Endothelial cell of umbilical vein (primary cell): ENCODE measurements around the gene COL5A1. TPM values are rescaled to one million over a fixed set of nuclear protein-coding genes. Genes with fewer than 3 reads are reported as not detected.

Source experiments
- BruUV-seq: library from RNA; stranded (reverse); fragments of 400-500 nt; replicated peaks from 2 replicates; lab custom pipeline; 2021; lab: Mats Ljungman, UMichigan
- CTCF ChIA-PET: fragments of 300-600, 350-600 bp; sonication (Branson Sonifier 250); formaldehyde crosslinking; loops from one replicate; lab custom pipeline; 2021; ENCODE audit warnings: antibody characterized with exemption, inconsistent platforms; lab: Charles Lee
- POLR2A ChIA-PET: fragments of 300-600, 350-600 bp; sonication (Branson Sonifier 250); formaldehyde crosslinking; loops from one replicate; lab custom pipeline; 2021; ENCODE audit warnings: antibody characterized with exemption, inconsistent platforms; lab: Charles Lee
- DNase-seq: peaks from one replicate; pipeline ENCODE4 v3.0.0-alpha.2; 2011; ENCODE audit warnings: low read depth, low spot score
- FAIRE-seq: peaks from 2 replicates; lab custom pipeline; 2011; peaks lifted over from hg19 to GRCh38; lab: Jason Lieb, UNC
- H2AFZ ChIP-seq: 2 replicates; pipeline ENCODE4 v1.6.0; 2012; ENCODE audit warnings: low read depth, low read length, control low read depth, inconsistent platforms
- H3K27ac ChIP-seq: 2 replicates; pipeline ENCODE4 v1.5.1; 2011; ENCODE audit warnings: low read depth, mild to moderate bottlenecking, control low read depth, low read length, moderate library complexity; ENCODE audit not compliant: insufficient read depth
- H3K27me3 ChIP-seq, 2 experiments: 2 replicates each; pipeline versions ENCODE4 v1.6.0 to v1.6.1; 2011; ENCODE audit warnings: low read length in 2 of 2, mixed read lengths in 1 of 2; ENCODE audit not compliant: control insufficient read depth in 2 of 2, insufficient read depth in 2 of 2
- H3K36me3 ChIP-seq, 2 experiments: 2 replicates in 1 of 2; 3 replicates in 1 of 2; pipeline ENCODE4 v1.5.1; 2011; ENCODE audit warnings: low read length in 2 of 2, mild to moderate bottlenecking in 1 of 2, moderate library complexity in 1 of 2; ENCODE audit not compliant: control insufficient read depth in 2 of 2, insufficient read depth in 2 of 2; ENCODE audit errors: extremely low read depth in 1 of 2
- H3K4me1 ChIP-seq: 3 replicates; pipeline ENCODE4 v1.5.1; 2011; ENCODE audit warnings: mild to moderate bottlenecking, low read length; ENCODE audit not compliant: control insufficient read depth, insufficient read depth; ENCODE audit errors: extremely low read depth
- H3K4me2 ChIP-seq: 2 replicates; pipeline ENCODE4 v1.6.1; 2011; ENCODE audit warnings: low read length, control low read depth, mixed read lengths; ENCODE audit not compliant: insufficient read depth
- H3K4me3 ChIP-seq, 3 experiments: fragments of 200-600 bp in 1 of 3; sonication (generic), shearing (Covaris generic) in 1 of 3; replicated peaks in 1 of 3; 2 replicates each; pipeline ENCODE4 v1.5.1; 2011 to 2016; ENCODE audit warnings: control low read depth in 3 of 3, low read length in 3 of 3, mild to moderate bottlenecking in 2 of 3, inconsistent platforms in 1 of 3, low read depth in 1 of 3, moderate library complexity in 1 of 3; ENCODE audit not compliant: insufficient read depth in 1 of 3
- H3K79me2 ChIP-seq: 2 replicates; pipeline ENCODE4 v1.6.0; 2012; ENCODE audit warnings: low read length, inconsistent platforms; ENCODE audit not compliant: control insufficient read depth, insufficient read depth
- H3K9ac ChIP-seq: replicated peaks from 2 replicates; pipeline ENCODE3; 2011; ENCODE audit warnings: low read length, control low read depth; ENCODE audit not compliant: insufficient read depth; ENCODE audit errors: extremely low read depth
- H3K9me1 ChIP-seq: replicated peaks from 3 replicates; pipeline ENCODE4 v1.6.0; 2011; ENCODE audit warnings: mild to moderate bottlenecking, low read length; ENCODE audit not compliant: control insufficient read depth, insufficient read depth; ENCODE audit errors: extremely low read depth
- H3K9me3 ChIP-seq: replicated peaks from 2 replicates; pipeline ENCODE4 v1.5.1; 2012; ENCODE audit warnings: low read length, inconsistent platforms; ENCODE audit not compliant: control insufficient read depth, insufficient read depth
- H4K20me1 ChIP-seq: replicated peaks from 2 replicates; pipeline ENCODE3; 2011; ENCODE audit warnings: mild to moderate bottlenecking, low read length; ENCODE audit not compliant: control insufficient read depth, insufficient read depth; ENCODE audit errors: extremely low read depth
- EZH2 ChIP-seq: IDR thresholded peaks from 2 replicates; pipeline ENCODE4 v1.6.1; 2012; ENCODE audit warnings: borderline replicate concordance, low read depth, mild to moderate bottlenecking, moderate library complexity, low read length, inconsistent platforms; ENCODE audit not compliant: severe bottlenecking
- FOS ChIP-seq: IDR thresholded peaks from 2 replicates; pipeline ENCODE4 v1.6.1; 2011; ENCODE audit warnings: mild to moderate bottlenecking, low read length, moderate library complexity, borderline replicate concordance; ENCODE audit not compliant: insufficient read depth
- GATA2 ChIP-seq: IDR thresholded peaks from 2 replicates; pipeline ENCODE4 v1.7.0; 2011; ENCODE audit warnings: low read depth, mild to moderate bottlenecking, moderate library complexity, mixed read lengths, low read length; ENCODE audit not compliant: insufficient read length, insufficient read depth
- JUN ChIP-seq: IDR thresholded peaks from 2 replicates; pipeline ENCODE4 v1.6.1; 2011; ENCODE audit warnings: borderline replicate concordance, low read depth; ENCODE audit not compliant: insufficient read length, insufficient read depth
- MYC ChIP-seq: IDR thresholded peaks from one replicate; pipeline ENCODE4 v1.6.1; 2011; ENCODE audit warnings: mild to moderate bottlenecking, low read depth, low read length
- POLR2A ChIP-seq: IDR thresholded peaks from 2 replicates; pipeline ENCODE4 v1.6.1; 2012; ENCODE audit warnings: low read depth, mild to moderate bottlenecking, control low read depth, low read length
- POLR2AphosphoS5 ChIP-seq: IDR thresholded peaks from 2 replicates; pipeline ENCODE4 v1.6.1; 2012; ENCODE audit warnings: low read depth, mild to moderate bottlenecking, control low read depth, low read length, moderate library complexity; ENCODE audit not compliant: insufficient read depth
- dilution Hi-C: fragments of 300-500 bp; cut with MboI; formaldehyde crosslinking; loops from one replicate; pipeline ENCODE4 v1.15.0; 2019; ENCODE audit warnings: low sequenced_read_pairs; ENCODE audit not compliant: extremely low pct_ligation_motif_present
- intact Hi-C: fragments of 100-400 bp; cut with micrococcal nuclease; formaldehyde crosslinking; loops from one replicate; pipeline ENCODE4 v1.10.0; 2022
- polyA plus RNA-seq, 4 experiments: library from polyadenylated mRNA; depleted of rRNA in 3 of 4; stranded (reverse) in 3 of 4; unstranded in 1 of 4; fragments of >200 nt; gene quantifications; 2 replicates each; pipeline versions ENCODE4 v1.2.1 to v1.2.3, GENCODE V29; 2011 to 2012; ENCODE audit warnings: missing spikeins in 1 of 4
- total RNA-seq: library from RNA; stranded (reverse); gene quantifications from 2 replicates; pipeline ENCODE4 v1.2.3, GENCODE V29; 2021
- TF ChIP-seq, protein P1 (sequence below): IDR thresholded peaks from 2 replicates; pipeline ENCODE4 v1.6.1; 2011; ENCODE audit not compliant: insufficient read depth, insufficient read length
- TF ChIP-seq, protein P2 (sequence below), 2 donors: IDR thresholded peaks; 1 replicate in 1 of 2; 2 replicates in 1 of 2; pipeline ENCODE4 v1.5.1; 2011; ENCODE audit warnings: low read length in 2 of 2, mild to moderate bottlenecking in 2 of 2, moderate library complexity in 2 of 2, control low read depth in 1 of 2, inconsistent platforms in 1 of 2, low read depth in 1 of 2; ENCODE audit not compliant: insufficient read depth in 1 of 2; ENCODE audit errors: extremely low read depth in 1 of 2

The COL5A1 gene
- total and polyA plus RNA-seq, 2 donors (not counting 3 experiments of a cell fraction or from before 2014, with no cell fraction given), result 97.4 to 175 TPM

DNA sequence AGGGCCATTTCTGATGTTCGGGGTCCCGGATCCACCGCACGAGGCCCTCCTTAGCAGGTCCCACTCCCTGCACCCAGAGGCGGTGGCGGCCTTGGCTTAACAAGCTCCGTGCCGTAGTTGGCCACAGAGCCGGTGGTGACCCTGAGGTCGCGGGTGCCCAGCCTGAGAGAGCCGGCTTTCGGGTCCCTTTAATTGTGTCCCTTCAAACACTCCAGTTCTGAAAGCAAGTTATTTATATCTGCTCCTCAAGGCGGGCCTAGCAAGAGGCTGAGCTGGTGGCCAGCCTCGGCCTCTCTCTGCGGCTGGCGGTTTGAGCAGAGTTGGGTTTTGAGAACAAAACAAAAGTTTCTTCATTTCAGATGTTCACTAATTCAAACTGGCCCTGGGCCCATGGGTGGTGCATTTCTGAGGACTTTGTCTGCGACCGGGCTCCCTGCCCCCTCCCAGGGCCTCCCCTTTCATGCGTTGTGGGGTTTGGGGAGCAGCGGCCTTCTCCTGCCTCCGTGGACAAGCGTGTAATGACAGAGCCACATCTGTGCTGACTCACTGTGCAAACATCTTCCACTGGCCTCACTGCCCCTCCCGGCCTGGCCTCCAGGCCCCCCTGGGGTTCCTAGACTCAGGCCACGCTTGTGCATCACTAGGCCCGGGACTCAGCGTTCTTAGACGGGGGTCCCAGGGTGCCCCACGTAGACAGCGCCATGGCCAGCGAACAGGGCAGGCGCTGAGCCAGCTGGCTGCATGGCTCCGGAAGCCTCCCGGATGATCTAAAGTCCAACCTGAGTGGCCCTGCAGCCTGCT lies 49.4 kb upstream of the COL5A1 start:
- Histone ChIP-seq H3K9me3 (no peaks in the 10 kb centered on the region), H4K20me1 (no peaks in the 10 kb centered on the region), H3K4me2 (no peak overlapping the region), H3K27ac (no peak overlapping the region), H3K79me2 (no peaks in the 10 kb centered on the region), H3K9me1 (no peaks in the 10 kb centered on the region), H3K4me1 (no peaks in the 10 kb centered on the region), H3K4me3 (no peak overlapping the region), H3K36me3 (no peaks in the 10 kb centered on the region), H3K27me3 (no peaks in the 10 kb centered on the region), H3K9ac (no peak overlapping the region), H2AFZ (no peak overlapping the region)
- TF ChIP-seq MYC, result no peak
- TF ChIP-seq, protein P1, sequence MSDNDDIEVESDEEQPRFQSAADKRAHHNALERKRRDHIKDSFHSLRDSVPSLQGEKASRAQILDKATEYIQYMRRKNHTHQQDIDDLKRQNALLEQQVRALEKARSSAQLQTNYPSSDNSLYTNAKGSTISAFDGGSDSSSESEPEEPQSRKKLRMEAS, result no peak
- no peak for TF ChIP-seq GATA2
- no peak for TF ChIP-seq EZH2
- TF ChIP-seq FOS, result no peak
- no peak for TF ChIP-seq JUN
- TF ChIP-seq, protein P2, sequence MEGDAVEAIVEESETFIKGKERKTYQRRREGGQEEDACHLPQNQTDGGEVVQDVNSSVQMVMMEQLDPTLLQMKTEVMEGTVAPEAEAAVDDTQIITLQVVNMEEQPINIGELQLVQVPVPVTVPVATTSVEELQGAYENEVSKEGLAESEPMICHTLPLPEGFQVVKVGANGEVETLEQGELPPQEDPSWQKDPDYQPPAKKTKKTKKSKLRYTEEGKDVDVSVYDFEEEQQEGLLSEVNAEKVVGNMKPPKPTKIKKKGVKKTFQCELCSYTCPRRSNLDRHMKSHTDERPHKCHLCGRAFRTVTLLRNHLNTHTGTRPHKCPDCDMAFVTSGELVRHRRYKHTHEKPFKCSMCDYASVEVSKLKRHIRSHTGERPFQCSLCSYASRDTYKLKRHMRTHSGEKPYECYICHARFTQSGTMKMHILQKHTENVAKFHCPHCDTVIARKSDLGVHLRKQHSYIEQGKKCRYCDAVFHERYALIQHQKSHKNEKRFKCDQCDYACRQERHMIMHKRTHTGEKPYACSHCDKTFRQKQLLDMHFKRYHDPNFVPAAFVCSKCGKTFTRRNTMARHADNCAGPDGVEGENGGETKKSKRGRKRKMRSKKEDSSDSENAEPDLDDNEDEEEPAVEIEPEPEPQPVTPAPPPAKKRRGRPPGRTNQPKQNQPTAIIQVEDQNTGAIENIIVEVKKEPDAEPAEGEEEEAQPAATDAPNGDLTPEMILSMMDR (IDR thresholded peaks at IDR 0.05; ENCODE audit: extremely low read depth in 1 of 2, insufficient read depth in 1 of 2, low read depth in 1 of 2, low read length in 2 of 2), result no peak
- TF ChIP-seq POLR2AphosphoS5, result no peak
- TF ChIP-seq POLR2A, result no peak
- DNase-seq (no peak), FAIRE-seq (no peak)
- BruUV-seq, result no TSS peak
- dilution Hi-C loops, result no loop called here
- ChIA-PET CTCF (no interaction called here), POLR2A (no interaction called here)
- intact Hi-C loops, result no loop called here
